GM12878 (cell line): Measurements from ENCODE around the gene MYL6B.

Source experiments
- CHD2 ChIP-seq: IDR thresholded peaks from 2 replicates; pipeline ENCODE4 v1.6.1; 2011; ENCODE audit warnings: low read depth, low read length, improper control_type of control experiment, borderline replicate concordance
- CTCF ChIP-seq, 3 experiments: IDR thresholded peaks in 2 of 3; conservative IDR thresholded peaks in 1 of 3; 2 replicates each; pipeline ENCODE4 v1.5.1; 2011; ENCODE audit warnings: low read depth in 3 of 3, low read length in 3 of 3, mild to moderate bottlenecking in 3 of 3, control low read depth in 2 of 3, moderate library complexity in 2 of 3, inconsistent platforms in 1 of 3, mixed read lengths in 1 of 3; ENCODE audit not compliant: control insufficient read depth in 2 of 3, insufficient read depth in 1 of 3; ENCODE audit errors: extremely low read depth in 1 of 3
- HCFC1 ChIP-seq: fragments of 150-350 bp; IDR thresholded peaks from 2 replicates; pipeline ENCODE4 v1.6.1; 2014; ENCODE audit warnings: low read length
- SPI1 ChIP-seq: IDR thresholded peaks from 2 replicates; pipeline ENCODE4 v1.6.1; 2011; ENCODE audit warnings: low read depth, mild to moderate bottlenecking, low read length, moderate library complexity, borderline replicate concordance; ENCODE audit not compliant: insufficient read depth

GRCh38 chr12:56104815-56105608 is 47.4 kb upstream of the MYL6B start:
- TF ChIP-seq HCFC1: no peak
- TF ChIP-seq CTCF (IDR thresholded peaks at IDR 0.05 in 2 of 3, conservative IDR thresholded peaks at IDR 0.05 in 1 of 3; ENCODE audit: control insufficient read depth in 2 of 3, extremely low read depth in 1 of 3, insufficient read depth in 1 of 3, low read depth in 3 of 3, low read length in 3 of 3): no peak
- no peak for TF ChIP-seq SPI1
- TF ChIP-seq CHD2: no peak
